Measurements from ENCODE around the gene SMC3.
"Not testable (repeated sequence)": the region's sequence is repeated elsewhere in the genome, so short reads cannot be mapped to it uniquely, and the experiment has no call there.

Gene SMC3

DNA sequence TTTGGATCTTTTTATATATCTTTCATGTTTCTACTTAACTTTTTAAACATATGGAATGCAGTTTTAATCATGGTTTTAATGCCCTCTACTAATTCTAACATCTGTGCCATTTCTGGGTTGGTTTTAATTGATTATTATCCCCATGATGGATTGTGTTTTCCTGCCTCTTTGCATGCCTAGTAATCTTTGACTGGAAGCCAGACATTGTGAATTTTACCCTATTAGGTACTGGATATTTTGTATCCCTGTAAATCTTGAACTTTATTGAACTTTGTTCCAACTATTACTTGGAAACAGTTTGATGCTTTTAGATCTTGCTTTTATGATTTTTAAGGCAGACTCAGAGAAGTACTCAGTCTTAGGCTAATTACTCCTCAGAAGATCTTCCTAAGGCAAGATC is 60.7 kb downstream of the SMC3 start:
- no peak for DNase-seq

DNA sequence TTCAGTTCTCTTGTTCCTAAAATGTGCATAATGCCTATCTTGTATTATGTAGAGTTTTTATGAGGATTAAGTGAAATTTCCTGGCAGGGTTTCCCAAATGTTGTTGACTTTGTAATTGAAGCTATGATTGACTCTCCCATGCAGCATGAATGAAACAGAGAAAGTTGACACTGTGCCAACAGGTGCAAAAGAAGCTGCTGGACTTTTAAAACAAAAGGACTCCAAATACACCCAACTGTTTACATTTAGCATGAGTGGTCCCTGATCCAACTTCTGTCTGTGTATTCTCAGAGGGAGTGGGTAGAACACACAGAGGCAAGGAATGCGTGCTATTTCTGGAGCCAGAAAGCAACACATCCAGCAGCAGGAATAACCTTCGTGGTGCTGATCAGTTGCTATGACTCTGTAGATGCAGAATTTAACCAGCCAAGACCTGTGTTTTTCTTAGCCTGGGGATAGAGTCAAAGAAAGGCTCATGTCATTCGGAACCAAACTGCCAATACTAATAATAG is 62.2 kb downstream of the SMC3 start:
- no peak for DNase-seq

DNA sequence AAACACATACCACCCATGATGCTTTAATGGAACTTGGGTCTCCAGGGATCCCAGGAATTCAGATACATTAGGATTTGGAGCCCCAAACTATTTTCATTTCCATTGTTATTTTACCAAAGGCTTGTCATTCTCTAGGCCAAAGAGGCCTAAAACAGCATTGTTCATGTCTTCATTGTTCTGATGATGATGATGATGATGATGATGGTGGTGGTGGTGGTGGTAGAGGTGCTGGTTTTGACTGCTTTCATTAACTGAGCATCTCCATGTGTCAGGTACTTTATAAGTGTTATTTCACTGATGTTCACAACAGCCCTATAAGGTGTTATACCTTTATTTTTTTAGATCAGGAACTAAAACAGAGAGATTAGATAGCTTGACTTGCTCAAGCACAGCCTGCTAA is 64.4 kb downstream of the SMC3 start:
- DNase-seq = no peak

DNA sequence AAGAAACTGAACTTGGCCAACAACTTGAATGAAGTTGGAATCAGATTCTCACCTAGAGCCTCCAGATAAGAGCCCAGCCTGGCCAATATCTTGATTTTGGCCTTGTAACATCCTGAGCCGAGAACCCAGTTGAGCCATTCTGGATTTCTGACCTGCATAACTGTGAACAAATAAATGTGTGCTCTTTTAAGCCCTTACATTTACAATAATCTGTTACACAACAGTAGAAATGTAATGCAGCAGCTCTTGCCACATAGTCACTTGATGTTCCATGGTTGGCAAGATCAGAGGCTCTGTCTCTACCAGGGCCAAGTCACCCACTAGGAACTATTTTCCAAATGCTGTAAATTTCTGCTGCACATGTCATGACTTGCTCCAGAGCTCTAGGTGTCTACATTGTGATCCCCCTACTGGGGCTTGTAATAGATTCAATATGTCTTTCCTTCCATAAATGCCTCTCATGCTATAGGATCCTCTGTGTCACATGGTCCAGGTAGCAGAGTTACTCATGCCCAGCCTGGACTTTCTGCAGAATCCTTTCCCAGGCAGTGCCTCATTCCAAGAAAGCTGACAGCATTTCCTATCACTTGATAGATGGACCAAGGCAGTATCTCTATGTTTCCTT is 65.2 kb downstream of the SMC3 start:
- DNase-seq = no peak

DNA sequence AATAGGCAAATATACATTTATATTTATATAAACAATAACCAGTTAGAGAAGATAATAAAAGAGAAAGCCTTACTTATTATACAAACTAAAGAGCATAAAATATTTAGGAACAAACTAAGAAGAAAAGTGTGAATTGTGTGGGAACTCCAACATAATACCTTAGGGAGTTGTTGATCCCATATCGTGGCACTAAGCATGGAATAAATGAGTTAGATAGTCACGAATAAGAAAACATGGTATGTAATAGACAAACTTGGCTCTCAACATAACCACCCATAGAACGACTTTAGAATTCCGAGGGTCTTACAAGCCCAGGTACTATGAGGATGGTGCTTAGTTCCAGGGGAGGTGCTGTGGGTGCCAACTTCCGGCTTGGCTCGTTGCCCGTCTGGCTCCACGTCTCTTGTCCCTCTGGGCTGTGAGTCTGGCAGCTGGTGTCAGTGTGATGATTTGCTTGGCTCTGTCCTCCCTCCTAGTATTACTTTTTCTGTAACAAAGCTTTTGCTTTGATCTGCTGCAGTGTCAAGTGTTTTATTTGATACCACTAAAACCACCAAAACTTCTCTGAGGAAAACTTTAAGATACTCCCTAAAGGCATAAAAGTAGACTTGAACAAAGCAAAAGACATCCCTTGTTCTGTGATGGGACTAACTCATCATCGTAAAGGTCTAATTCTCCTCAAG is 67.2 kb downstream of the SMC3 start:
- no peak for DNase-seq

DNA sequence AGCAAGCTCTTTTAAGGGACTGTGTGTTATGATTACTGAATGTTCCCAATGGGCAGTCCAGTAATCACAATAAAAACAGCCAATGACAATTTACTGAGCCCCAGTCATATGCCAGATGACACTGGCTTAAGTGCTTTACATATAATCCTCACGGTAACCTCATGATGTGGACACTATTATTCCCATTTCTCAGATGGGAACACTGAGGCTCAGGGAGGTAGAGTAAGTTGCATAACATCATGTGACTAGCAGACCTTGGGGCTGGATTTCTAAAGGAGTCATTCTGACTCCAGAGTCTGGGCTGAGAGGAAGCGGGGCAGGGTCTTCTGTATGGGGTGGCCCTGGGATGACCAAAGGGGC is 69.1 kb downstream of the SMC3 start:
- DNase-seq = no peak

DNA sequence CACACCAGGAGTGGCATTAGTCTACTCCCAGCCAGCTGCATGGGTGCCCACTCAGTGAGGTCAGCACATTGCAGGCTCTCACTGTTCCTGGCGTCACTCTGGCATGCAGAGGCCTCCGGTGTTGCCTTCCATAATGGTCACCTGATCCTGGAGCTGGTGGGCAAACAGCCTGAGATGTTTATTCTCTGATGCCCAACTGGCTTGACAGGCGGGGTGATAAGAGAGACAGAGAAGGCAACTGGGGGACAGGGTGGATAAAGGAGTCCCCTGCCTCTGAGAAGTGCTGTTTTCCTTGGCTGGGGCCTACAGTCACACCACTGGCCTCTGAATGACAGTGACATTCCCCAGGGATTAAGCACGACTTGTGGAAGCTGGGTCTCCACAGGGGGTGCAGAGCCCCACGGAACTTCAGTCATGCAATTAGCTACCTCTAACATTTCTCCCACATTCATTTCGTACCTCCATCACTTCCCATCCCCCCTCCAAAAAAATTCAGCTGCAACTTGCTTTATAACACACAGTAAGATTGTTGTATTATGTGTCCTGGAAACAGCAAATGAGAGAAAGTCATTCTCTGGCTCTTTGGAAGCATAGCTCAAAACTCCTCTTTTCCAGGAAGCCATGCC is 69.5 kb downstream of the SMC3 start:
- DNase-seq = no peak

DNA sequence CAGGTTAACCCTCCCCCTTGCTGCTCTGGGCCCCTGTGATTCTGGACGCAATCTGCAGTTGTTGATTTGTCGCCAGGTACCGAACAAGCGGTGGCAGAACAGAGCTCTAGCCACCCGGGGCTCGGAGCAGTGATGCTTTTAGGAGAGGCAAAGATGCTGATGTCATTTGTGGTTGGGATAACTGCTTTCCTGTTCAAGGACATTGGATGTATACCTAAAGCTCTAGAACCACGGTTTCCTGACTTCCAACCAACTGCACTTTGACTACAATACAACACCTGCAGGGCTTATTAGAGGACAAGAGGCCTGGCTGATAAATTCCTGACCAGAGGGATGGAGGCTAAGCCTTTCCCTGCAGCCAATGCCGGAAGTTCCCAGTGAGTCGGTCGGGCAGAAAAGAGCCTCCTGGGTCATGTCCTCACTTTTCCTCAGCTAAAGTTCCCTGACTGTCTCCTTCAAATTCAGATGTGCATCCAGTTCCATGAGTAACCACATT is 70.1 kb downstream of the SMC3 start:
- no peak for DNase-seq

DNA sequence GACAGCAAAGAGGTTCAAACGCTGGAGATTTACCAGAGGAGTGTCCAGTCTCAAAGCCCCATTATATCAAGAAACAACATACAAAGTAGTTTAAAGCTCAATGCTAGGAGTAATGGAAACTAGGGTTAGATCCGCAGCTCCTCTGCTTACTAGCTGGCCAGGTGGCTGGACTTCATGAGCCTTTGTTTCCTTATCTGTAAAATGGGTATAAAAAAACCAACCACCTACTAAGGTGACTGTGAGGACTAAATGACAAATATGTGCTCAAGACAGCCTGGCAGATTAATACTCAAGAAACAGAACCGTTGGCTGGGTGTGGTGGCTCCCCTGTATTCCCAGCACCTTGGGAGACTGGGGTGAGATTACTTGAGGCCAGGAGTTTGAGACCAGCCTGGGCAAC is 70.8 kb downstream of the SMC3 start:
- no peak for DNase-seq

DNA sequence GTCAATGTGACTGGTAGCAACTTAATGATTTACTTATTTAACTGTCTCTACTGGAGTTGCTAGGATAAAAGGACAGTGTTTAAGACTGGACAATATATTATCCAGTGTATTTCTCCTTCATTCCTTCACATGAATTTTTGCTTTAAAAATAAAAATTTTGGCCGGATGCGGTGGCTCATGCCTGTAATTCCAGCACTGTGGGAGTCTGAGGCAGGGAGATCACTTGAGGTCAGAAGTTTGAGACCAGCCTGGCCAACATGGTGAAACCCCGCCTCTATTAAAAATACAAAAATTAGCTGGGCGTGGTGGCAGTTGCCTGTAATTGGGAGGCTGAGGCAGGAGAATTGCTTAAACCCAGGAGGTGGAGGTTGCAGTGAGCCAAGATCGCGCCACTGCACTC is 71.6 kb downstream of the SMC3 start:
- DNase-seq = not testable (repeated sequence)

DNA sequence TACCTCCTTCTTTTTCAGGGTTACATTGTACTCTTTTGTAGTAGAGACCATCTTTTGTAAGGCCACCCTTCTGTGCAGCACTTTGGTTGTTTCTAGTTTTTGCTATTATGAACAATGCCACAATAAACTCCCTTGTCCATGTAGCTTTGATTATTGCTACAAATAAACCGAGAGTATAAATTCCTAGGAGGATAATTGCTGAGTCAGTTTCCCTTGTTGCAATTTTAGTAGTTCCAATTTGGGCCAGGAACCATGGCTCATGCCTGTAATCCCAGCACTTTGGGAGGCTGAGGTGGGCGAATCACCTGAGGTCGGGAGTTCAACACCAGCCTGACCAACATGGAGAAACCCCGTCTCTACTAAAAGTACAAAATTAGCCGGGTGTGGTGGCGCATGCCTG is 72.4 kb downstream of the SMC3 start:
- not testable (repeated sequence) for DNase-seq

DNA sequence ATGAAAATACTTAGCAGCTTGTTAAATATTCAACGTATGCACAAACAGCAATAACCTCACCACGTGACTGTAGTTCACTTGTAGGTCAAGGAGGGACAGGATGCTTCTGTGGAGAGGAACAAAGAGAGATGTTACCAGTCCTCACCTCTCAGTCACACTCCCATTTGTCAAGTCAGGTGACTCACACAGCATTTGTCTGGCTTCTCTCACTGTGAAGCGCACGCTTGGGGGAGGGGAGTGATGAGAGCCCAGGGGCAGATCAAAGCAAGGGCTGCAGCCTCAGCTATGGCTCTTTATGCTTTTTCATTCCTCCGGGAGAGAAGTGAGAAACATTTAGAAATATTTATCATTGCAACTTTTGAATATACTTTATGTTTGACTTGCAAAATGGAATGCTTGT is 73.8 kb downstream of the SMC3 start:
- no peak for DNase-seq

DNA sequence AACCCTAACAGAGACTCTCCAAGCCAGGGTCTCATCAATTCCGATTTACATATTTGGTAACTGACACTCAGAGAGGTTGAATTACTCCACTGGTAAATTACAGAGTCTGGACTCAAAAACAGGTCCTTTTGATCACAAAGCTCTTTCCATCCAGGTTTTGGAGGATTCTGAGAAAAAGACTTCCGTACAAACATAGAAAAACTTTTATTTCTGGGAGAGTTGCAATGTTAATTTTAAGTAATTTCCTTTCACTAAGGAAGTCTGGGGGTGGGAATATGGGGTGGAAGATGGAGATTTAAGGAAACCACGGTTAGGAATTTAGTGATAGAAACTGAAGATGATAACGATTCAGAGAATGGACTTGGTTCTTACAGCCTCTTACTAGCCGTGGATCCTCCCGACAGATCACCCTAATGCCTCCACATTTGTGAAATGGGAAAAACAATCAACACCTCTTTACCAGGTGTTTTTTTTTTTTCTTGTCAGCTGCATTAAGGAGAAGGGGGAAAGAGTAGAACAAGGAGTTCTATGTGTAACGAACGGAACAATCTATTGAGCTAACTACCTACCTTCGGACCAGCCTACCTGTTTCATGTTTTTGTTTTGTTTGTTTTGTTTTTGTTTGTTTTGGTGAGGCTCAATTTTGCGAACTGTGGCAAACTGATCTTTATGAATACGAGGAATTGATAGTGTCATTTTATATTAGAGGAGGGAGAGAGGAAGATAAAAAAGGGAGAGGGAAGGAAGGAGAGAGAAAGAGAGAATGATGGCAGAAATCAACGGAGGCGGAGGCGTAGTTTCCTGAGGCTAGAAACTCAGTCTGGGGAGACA is 74.9 kb downstream of the SMC3 start:
- DNase-seq = no peak

DNA sequence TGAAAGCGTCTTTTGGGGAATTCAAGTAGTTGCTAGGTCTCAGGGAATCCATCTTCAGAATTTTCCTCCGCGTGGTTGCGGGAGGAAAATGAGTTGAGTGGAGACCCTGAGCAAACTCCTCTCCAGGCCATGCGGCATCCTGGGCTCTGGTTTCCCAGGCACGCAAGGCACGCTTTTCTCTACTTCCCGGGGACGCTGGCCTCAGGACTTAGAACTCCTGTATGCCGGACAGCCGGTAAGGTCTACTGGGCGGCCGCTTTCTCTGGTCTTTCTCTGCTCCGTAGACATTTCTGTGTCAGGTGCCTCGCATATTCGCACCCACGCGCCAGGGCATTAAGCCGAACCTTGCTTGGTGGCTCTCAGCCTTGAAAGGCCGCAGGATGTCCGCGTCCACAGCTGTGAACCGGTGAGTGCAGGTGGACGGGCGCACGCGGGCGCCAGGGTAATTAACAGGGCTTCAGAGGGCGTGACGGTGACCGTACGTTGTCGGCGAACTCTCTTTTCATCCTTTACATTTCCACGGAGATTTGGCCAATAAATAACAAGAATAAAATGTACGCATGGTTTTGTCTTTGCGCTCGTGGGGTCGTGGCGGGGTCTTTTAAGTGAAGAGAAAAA is 75.6 kb downstream of the SMC3 start:
- DNase-seq = no peak

DNA sequence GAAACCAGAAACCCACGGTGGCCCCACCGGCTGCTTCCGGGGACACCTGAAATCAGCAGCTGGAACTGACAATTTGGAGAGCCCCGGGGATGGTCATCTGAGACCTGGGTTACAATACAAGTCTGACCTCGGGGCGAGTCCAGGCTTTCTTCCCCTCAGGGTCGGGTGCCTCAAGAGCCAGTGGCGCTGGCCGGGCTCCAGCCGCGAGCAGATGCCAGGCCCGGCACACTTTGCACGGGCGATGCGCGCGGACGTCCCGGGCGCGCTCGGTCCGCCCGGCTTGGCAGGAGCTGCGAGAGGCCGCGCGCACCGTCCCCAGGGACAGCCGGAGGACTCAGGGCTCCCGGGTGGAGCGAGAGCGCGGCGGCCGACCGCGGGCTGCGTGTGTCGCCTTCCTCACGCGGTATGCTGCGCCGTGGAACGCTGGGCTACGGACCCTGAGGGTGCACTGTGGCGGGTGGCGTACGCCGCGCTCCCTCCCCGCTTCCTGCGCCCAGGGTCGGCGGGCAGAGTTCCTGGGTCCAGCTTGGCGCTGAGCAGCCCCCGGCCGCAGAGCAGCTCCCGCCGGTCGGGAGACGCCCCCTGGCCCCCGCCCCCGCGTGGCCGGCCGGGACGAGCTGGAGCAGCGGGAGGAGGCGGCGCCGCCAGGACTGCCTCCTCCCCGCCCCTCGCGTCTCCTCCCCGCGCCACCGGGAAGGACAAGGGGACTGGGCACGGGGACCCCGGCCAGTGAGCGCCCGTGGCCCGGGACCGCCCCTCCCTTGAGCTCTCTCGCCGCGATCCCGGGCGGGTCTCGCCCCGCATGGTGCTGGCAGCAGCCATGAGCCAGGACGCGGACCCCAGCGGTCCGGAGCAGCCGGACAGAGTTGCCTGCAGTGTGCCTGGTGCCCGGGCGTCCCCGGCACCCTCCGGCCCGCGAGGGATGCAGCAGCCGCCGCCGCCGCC is 76.4 kb downstream of the SMC3 start, which contains the start of gene RBM20:
Gene RBM20 (plus strand): TSS at position 684 of the 945 bp plus-strand sequence. CDS start 119 bp downstream, at position 803.
- DNase-seq = no peak

DNA sequence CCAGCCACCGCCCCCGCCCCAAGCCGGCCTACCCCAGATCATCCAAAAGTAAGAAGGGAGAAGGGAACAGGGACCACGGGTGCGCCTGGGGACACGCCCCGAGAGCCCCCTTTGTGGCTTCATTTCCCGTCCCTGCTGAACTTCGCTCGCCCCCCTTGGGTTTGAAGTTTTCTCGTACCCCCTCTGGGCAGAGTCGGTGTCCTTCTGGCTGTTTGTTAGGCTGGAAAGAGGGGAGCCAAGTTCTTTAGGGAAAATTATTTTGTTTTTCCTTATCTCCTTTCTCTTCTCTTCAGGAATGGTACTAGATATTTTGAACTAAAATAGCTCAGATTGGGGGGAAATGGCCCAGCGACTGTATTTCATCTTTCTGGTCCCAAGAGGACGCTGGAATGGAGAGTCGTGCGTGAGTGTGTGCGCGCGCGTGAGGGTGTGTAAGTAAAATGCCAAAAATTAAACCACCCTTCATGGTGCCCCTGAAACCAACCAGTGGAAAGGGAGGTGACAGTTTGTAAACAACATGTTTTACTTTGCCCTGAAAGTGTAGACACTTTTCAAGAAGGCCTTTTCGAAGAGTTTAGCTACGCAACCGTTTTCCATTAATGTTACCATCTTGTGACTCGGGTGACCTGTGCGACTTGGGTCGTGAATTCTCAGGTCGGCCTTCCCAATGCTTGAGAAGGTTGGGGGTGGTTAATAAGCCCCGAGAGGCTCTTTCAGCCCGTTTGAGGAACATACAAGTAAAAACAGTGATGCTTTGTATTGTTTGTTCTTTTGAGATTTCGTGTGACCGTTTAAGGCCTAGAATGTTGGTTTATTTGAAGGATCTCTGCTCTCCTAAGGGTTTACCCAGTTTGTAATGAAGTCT is 77.3 kb downstream of the SMC3 start:
- no peak for DNase-seq

DNA sequence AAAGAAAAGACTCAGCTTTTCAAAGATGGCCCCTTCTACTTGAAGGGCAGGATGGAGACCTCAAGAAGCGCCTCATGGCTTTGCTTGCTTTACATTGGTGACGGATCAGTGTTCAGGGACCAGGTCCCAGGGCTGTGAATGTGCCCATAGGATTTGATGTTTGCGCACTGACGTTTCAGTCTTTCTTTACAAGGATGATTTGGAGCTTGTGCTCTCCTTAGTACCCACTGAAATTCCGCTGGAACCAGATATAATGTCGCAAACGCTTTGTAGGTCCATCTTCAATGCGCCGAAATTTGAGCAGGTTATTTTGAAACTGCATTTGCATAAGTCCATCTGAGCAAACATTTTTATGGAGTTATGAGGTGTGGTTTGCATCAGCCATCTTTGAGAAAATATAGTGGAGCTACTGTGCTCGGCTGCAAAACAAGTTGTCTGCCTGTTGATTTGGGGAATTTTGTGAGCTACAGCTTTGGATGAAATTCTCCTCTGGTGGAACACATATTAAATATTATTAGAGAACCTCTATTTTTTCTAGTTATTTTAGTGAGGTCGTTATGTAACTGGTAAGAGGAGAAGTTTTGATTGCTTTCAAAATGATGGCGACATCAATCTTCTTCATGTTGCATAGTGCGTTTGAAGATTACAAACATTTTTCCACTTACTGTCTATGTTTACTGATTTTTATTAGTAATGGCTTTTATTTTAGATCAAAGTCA is 79.1 kb downstream of the SMC3 start:
- DNase-seq = no peak

DNA sequence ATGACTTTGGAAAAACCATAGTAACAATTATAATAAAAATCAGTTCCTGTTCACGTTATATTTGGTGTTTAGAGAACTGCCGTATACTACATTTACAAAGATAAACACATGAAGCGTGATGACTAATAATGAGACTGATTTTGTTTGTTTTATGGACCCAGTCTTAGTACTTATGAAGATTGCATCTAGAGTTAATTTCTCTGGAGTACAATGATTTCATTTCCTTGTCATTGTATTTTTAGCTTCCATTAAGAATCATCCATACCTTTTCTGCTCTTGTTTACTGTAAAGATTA is 79.6 kb downstream of the SMC3 start:
- no peak for DNase-seq

DNA sequence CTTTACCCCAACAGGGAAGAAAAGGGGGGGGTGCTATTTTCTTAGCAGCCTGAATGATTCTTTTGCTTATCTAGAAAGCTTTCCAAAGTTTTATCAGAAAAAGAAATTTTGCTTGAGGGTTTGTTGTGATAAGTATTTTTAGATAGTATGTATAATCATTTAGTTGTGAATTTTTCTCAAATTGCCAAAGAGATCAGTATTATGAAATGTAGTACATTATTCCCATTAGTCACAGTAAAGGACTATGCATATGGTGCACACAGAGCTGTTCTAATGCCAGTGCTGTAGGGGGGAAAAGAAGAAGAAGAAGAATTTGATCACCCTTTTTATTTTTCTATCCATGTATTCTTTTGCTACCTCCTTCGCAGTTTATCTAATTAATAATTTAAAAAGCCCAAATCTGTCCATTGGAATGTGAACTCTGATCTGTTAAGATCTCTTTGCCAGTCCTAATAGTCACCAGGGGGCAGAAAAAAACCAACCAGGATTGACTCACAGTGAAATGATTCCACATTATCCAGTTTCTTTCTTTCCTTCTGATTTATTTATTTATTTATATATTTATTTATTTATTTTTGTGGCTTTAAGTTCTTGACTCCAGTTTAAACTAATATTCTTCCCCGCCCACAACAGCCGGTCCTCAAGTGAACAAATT is 81.3 kb downstream of the SMC3 start:
- no peak for DNase-seq

Data from bone marrow (tissue), 2 donors.